Parathyroid adenoma (tissue), 2 donors: ENCODE results near the gene SUMO3.

ENCODE experiments used
- H2AFZ ChIP-seq: fragments of 300-600 bp; sonication (generic); one replicate; pipeline ENCODE4 v1.7.0; 2017; ENCODE audit warnings: antibody characterized with exemption, mild to moderate bottlenecking
- H3K27ac ChIP-seq: fragments of 300-600 bp; sonication (generic); one replicate; pipeline ENCODE4 v1.7.0; 2017
- H3K27me3 ChIP-seq: fragments of 300-600 bp; sonication (generic); one replicate; pipeline ENCODE4 v1.7.0; 2017; ENCODE audit warnings: low read length; ENCODE audit not compliant: control insufficient read depth, insufficient read depth
- H3K36me3 ChIP-seq: fragments of 300-600 bp; sonication (generic); one replicate; pipeline ENCODE4 v1.7.0; 2017; ENCODE audit warnings: low read length; ENCODE audit not compliant: control insufficient read depth, insufficient read depth
- H3K4me1 ChIP-seq: fragments of 300-600 bp; sonication (generic); one replicate; pipeline ENCODE4 v1.7.0; 2017; ENCODE audit warnings: control low read depth
- H3K4me2 ChIP-seq: fragments of 300-600 bp; sonication (generic); one replicate; pipeline ENCODE4 v1.7.0; 2017; ENCODE audit warnings: low read length
- H3K4me3 ChIP-seq: fragments of 300-600 bp; sonication (generic); one replicate; pipeline ENCODE4 v1.7.0; 2017; ENCODE audit warnings: low read depth, low read length
- H3K79me2 ChIP-seq: fragments of 300-600 bp; sonication (generic); one replicate; pipeline ENCODE4 v1.7.0; 2017; ENCODE audit warnings: control low read depth
- H3K9ac ChIP-seq: fragments of 300-600 bp; sonication (generic); one replicate; pipeline ENCODE4 v1.7.0; 2017; ENCODE audit warnings: mild to moderate bottlenecking
- H3K9me3 ChIP-seq: fragments of 300-600 bp; sonication (generic); one replicate; pipeline ENCODE4 v1.7.0; 2017; ENCODE audit warnings: low read length; ENCODE audit not compliant: control insufficient read depth
- TF ChIP-seq, protein P1 (sequence below): fragments of 300-600 bp; sonication (generic); IDR thresholded peaks from one replicate; pipeline ENCODE4 v1.7.0; 2017; ENCODE audit warnings: antibody characterized with exemption, mild to moderate bottlenecking
- donor health status: primary hyperparathyroidism.

SUMO3 gene

DNA sequence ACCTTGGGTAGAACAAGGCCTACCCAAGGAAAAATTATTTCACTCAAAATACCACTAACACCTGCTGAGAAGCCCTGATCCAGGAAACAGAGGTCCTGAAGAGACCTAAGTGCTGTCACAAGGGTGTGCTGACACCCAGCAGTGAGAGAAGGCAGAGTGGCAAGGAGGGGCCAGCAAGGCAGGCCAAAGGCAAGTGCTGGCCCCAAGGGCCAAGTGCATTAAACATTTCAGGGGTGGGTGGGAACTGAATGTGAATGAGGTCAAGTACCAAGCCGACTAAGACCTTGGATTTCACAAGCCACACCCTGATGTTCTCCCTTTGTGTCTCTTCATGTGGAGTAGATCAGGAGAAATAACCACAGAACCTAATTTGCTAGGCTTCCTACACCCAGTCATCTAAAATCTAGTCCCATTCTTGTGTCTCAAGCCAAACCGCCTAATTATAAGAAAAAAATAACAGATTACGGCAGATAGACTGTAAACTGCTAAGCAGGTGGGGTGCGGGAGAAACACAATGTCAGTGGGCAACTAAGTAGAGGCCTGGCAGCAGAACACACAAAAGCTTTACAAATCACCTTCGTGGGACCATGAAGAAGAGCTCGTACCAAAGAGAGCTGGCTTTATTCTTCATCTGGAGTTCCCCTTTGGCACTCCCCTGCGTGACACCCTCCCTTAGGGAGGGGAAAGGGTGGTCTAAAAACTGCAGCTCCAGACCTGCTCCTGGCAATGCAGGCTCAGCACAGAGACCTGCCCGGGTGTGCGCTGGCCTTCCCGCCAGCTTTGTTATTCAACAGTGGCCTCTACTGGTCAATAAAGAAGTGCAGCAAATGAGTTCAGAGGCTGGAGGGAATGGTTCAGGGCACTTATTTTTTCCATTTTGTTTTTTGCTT is 24.9 kb downstream of the SUMO3 start:
- Histone ChIP-seq H3K9me3 (no peaks in the 10 kb centered on the region), H3K27me3 (no peaks in the 10 kb centered on the region), H2AFZ (no peak overlapping the region), H3K4me1 (no peaks in the 10 kb centered on the region), H3K4me2 (no peak overlapping the region), H3K4me3 (no peak overlapping the region), H3K79me2 (peaks cover 31% of the 10 kb centered on the region), H3K36me3 (no peaks in the 10 kb centered on the region), H3K9ac (no peak overlapping the region), H3K27ac (no peak overlapping the region)
- TF ChIP-seq, protein P1, sequence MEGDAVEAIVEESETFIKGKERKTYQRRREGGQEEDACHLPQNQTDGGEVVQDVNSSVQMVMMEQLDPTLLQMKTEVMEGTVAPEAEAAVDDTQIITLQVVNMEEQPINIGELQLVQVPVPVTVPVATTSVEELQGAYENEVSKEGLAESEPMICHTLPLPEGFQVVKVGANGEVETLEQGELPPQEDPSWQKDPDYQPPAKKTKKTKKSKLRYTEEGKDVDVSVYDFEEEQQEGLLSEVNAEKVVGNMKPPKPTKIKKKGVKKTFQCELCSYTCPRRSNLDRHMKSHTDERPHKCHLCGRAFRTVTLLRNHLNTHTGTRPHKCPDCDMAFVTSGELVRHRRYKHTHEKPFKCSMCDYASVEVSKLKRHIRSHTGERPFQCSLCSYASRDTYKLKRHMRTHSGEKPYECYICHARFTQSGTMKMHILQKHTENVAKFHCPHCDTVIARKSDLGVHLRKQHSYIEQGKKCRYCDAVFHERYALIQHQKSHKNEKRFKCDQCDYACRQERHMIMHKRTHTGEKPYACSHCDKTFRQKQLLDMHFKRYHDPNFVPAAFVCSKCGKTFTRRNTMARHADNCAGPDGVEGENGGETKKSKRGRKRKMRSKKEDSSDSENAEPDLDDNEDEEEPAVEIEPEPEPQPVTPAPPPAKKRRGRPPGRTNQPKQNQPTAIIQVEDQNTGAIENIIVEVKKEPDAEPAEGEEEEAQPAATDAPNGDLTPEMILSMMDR, result peak; percentile 58

DNA sequence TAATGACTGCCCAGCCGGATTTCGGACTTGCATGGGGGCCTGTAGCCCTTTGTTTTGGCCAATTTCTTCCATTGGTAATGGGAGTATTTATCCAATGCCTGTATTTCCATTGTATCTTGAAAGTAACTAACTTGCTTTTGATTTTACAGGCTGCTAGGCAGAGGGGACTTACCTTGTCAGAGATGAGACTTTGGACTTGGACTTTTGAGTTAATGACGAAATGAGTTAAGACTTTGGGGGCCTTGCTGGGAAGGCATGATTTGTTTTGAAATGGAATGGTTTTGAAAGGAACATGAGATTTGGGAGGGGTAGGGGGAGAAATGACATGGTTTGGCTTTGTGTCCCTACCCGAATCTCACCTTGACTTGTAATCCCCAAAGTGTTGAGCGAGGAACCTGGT is 25.9 kb downstream of the SUMO3 start:
- H3K27ac ChIP-seq, result no peak overlapping the region
- H2AFZ ChIP-seq, result no peak overlapping the region
- H3K4me1 ChIP-seq, result no peaks in the 10 kb centered on the region
- no peaks in the 10 kb centered on the region for H3K36me3 ChIP-seq
- TF ChIP-seq, protein P1, result no peak
- H3K9ac ChIP-seq, result no peak overlapping the region
- peaks cover 33% of the 10 kb centered on the region for H3K79me2 ChIP-seq
- no peak overlapping the region for H3K4me3 ChIP-seq
- no peaks in the 10 kb centered on the region for H3K9me3 ChIP-seq
- H3K27me3 ChIP-seq, result no peaks in the 10 kb centered on the region
- H3K4me2 ChIP-seq, result no peak overlapping the region

DNA sequence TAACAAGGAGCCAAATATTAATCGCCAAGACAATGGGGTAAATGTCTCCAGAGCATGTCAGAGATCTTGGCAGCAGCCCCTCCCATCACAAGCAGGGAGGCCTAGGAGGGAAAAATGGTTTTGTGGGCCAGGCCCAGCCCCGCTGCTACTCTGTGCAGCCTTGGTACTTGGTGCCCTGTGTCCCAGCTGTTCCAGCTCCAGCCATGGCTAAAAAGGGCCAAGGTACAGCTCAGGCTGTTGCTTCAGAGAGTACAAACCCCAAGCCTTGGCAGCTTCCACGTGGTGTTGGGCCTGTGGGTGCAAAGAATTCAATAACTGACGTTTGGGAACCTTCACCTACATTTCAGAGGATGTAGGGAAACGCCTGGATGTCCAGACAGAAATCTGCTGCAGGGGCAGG is 26.6 kb downstream of the SUMO3 start:
- Histone ChIP-seq H3K27me3 (no peaks in the 10 kb centered on the region), H3K9ac (no peak overlapping the region), H3K4me2 (no peak overlapping the region), H2AFZ (no peak overlapping the region), H3K4me3 (no peak overlapping the region), H3K79me2 (peaks cover 27% of the 10 kb centered on the region), H3K9me3 (no peaks in the 10 kb centered on the region), H3K36me3 (no peaks in the 10 kb centered on the region), H3K4me1 (no peaks in the 10 kb centered on the region), H3K27ac (no peak overlapping the region)
- TF ChIP-seq, protein P1, result no peak

DNA sequence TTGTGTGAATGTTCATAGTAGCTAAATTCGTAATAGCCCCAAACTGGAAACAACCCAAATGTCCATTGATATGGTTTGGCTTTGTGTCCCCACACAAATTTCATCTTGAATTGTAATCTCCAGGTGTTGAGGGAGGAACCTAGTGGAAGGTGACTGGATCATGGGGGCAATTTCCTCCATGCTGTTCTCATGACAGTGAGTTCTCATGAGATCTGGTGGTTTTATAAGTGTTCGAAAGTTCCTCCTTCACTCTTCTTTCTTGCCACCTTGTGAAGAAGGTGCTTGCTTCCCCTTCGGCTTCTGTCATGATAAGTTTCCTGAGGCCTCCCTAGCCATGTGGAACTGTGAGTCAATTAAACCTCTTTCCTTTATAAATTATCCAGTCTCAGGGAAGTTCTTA is 27.5 kb downstream of the SUMO3 start:
- Histone ChIP-seq H3K9me3 (no peaks in the 10 kb centered on the region), H3K4me3 (no peak overlapping the region), H3K9ac (no peak overlapping the region), H3K79me2 (peaks cover 24% of the 10 kb centered on the region), H3K27ac (no peak overlapping the region), H3K4me2 (no peak overlapping the region), H3K27me3 (no peaks in the 10 kb centered on the region), H2AFZ (no peak overlapping the region), H3K4me1 (no peaks in the 10 kb centered on the region), H3K36me3 (no peaks in the 10 kb centered on the region)
- TF ChIP-seq, protein P1, result no peak

DNA sequence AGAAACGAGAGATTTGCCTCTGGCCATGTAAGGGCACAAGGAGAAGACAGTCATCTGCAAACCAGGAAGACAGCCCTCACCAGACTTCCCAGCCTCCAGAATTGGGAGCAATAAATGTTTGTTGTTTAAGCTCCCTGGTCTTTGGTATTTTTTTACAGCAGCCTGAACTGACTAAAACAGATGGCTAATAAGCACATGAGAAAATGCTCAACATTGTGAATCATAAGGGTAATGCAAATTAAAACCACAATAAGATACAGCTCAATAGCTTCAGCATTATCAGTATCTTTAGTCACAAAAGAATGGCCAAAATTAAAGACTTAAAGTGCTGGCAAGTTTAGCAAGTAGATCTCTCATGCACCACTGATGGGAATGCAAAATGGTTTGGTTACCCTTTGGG is 28.0 kb downstream of the SUMO3 start:
- Histone ChIP-seq H3K4me3 (no peak overlapping the region), H3K4me2 (no peak overlapping the region), H3K9me3 (no peaks in the 10 kb centered on the region), H3K4me1 (no peaks in the 10 kb centered on the region), H3K9ac (no peak overlapping the region), H2AFZ (no peak overlapping the region), H3K27ac (no peak overlapping the region), H3K36me3 (no peaks in the 10 kb centered on the region), H3K79me2 (peaks cover 29% of the 10 kb centered on the region), H3K27me3 (no peaks in the 10 kb centered on the region)
- TF ChIP-seq, protein P1, result no peak
